RPMI8226 (cell line): ENCODE measurements around the gene SLC47A2.
A peak's percentile ranks its signal among the peaks of the same experiment; 100 is the strongest.
"Not testable (repeated sequence)": the region's sequence is repeated elsewhere in the genome, so short reads cannot be mapped to it uniquely, and the experiment has no call there.

Source experiments
- DNase-seq: peaks from one replicate; pipeline ENCODE4 v3.0.0-alpha.2; 2015

SLC47A2 gene, protein sequence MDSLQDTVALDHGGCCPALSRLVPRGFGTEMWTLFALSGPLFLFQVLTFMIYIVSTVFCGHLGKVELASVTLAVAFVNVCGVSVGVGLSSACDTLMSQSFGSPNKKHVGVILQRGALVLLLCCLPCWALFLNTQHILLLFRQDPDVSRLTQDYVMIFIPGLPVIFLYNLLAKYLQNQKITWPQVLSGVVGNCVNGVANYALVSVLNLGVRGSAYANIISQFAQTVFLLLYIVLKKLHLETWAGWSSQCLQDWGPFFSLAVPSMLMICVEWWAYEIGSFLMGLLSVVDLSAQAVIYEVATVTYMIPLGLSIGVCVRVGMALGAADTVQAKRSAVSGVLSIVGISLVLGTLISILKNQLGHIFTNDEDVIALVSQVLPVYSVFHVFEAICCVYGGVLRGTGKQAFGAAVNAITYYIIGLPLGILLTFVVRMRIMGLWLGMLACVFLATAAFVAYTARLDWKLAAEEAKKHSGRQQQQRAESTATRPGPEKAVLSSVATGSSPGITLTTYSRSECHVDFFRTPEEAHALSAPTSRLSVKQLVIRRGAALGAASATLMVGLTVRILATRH

DNA sequence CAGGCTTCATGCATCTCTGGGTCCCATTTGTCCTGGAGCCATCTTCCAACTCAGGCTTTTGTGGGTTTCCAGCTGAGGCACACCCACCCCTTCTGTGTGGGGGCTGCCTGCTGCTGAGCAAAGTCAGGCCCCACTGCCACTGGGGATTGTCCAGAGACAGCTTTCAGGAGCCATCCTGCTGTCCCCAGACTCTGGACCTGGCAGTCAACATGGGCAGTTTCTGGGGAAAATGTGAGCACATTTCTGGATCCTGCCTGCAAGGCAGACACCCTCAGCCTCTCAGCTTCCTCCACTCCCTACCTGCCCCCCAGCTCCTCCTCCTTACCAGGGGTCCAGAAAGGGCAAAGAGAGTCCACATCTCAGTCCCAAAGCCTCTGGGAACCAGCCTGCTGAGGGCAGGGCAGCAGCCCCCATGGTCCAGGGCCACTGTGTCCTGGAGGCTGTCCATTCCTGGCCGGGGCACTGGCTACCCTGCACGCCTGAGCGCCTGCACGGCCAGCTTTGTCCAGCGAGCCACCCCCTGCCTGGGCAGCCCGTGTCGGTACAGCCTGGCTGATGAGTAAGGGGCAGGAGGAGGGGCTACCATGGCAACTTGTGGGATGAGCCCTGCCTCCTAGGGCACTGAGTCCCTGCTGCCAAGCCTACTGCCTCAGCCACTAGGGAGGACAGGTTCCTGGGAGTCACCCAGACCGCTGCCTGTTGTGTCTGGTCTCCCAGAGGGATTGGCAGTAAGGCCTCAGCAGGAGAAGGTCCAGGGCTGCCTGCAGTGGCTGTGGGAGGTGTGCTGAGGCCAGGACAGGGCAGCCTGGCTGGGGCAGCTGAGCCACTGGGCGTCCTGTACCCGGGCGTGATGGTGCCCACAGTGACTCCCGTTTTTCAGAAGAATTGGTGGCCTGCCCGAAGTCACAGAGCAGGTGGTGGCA lies at the start of gene SLC47A2:
Gene SLC47A2 (minus strand): TSS at position 477 of the 923 bp plus-strand sequence. CDS start 29 bp downstream, at position 448.
- DNase-seq = no peak

DNA sequence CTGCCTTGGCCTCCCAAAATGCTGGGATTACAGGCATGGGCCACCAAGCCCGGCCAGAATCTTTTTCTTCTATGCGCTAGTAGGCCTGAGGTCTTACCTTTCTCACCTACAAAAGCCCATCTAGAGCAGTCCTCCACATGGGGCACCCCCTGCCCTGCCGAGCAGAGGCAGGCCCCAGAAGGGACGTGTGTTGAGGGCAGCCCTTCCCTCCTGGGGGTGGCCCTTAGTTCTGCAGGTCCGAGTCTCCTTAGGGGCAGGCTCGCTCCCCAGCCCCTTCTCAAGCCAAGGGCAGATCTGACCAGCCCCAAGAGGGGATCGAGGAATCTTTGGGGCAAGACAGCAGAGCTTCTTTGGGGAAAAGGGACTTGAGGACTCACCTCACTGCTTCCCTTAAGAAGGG lies 49.6 kb upstream of the SLC47A2 start:
- DNase-seq = no peak

DNA sequence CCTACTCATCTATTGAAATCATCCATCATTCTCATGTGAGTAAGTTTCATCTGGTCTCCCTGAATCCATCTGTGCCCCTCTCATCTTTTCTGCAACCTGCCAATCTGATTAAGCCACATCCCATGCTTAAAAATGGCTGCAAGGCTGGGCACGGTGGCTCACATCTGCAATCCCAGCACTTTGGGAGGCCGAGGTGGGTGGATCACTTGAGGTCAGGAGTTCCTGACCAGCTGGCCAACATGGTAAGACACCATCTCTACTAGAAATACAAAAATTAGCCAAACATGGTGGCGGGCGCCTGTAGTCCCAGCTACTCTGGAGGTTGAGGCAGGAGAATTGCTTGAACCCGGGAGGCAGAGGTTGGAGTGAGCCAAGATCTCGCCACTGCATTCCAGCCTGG lies 47.6 kb upstream of the SLC47A2 start:
- not testable (repeated sequence) for DNase-seq

GRCh38 chr17:19763416-19763815 lies 47.0 kb upstream of the SLC47A2 start:
- no peak for DNase-seq

DNA sequence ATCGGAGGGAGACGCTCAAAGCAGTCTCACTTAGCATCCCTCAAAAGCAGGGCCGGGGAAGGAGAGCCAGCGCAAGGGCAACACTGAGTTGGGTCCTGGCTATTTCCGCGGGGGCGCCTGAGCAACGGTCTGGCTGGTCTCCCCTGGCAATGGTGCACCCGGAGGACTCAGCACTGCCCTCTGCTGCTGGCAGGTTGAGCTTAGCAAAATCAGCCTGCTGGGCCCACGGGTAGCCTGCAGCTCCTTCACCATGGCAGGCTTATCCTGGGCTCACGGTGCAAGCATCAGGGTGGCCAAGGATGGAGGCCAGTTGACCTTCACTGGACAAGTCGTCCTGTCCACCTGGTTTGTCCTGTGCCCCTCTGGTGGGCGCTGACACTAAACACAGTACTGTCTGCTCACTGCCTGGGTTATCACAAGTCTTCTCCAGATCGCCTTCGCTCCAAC lies 46.2 kb upstream of the SLC47A2 start:
- DNase-seq = peak; percentile 56

- DNase-seq = no peak
Measured at GRCh38 chr17:19760746-19761145, 44.4 kb upstream of the SLC47A2 start.

DNA sequence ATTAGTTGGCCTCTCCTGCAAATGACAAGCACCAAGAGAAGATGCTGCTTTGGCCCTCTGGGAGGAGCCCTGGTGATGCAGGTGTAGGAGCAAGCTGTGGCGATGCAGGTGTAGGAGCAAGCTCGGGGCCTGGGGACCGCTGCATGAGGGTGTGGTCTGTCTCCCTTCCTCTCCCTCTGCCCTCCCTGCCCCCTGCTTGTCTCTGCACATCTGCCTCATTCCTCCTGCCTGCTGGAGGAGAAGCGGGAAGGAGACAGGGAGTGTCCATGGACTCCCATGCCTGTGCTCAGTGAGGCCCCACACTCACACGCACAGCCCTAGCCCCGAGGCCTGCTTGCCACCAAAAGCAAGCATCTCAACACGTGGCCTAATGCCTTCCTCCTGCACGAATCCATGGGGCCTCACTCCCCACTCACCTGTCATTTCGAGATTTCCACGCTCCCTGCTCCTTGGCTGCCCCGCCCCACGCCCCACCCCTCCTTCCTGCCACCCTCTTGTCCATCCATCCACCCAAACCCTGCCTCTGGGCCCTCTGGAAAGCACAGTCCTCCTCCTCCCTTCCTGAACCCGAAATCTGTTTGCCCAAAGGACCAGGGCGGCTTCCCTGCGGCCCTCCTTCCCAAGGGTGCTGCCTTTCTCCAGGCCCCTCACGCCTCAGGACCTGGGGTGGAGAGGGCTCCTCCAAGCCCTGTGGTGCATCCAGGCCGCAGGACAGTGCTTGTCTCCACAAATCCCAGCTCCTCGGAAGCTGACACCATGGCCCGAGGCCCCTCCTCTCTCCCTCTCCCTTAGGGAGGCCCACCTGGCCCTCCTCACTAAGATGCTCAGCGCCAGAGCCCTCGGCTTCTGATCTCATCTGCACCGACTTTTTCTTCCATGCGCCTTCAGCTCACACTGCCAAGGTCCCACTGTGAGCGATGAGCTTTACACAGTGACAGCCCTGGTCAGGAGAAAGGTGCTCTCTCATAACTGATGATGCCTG lies 43.5 kb upstream of the SLC47A2 start:
- DNase-seq = no peak

GRCh38 chr17:19757536-19758180 lies 41.3 kb upstream of the SLC47A2 start:
- no peak for DNase-seq

DNA sequence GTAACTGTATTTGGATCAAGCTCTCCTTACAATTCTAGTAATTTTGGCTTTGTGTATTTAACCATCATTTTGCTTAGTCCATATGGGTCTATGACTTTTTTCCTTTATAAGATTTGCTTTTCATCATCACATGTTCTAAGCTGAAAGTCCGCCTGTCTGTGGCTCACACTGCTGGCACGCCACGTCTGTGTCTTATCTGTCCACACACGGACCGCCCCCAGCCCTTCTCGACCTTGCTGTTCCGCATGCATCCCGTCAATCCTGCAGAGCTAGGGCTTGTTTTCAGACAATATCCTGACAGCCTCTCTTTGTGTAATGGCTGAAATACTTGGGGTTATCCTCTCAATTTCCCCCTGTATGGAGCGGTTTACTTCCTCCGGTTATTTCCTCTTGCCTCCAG lies 40.2 kb upstream of the SLC47A2 start:
- DNase-seq = no peak

DNA sequence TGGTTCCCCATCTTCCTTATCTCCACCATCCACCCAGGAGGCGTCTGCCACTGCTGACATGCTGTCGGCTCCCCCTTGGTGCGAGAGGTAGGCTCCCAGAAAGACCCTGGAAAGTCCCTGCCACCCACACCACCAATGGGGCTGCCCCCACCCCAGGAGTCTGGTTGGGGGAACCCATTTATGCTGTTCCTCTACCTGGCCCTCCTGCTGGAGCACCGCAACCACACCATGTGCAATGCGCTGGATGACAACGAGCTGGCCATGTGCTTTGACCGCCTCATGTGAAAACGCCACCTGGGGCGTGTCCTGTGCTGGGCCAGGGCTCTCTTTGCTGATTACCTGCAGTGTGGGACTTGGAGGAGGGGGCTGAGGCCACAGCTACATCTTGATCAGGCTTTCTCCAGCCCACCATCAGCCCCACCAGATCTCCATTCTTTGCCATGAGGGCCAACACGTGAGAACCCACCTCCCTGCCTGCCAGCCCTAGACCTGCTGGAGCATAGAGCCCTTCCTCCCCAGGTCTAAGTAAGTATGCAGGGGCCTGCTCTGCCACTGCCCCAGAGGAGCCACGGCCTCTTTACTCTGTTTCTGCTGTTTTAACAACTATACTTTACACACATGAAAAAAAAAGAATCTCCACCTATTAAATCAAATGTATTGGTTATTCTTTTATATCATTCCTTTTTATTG lies 39.6 kb upstream of the SLC47A2 start:
- DNase-seq = no peak

DNA sequence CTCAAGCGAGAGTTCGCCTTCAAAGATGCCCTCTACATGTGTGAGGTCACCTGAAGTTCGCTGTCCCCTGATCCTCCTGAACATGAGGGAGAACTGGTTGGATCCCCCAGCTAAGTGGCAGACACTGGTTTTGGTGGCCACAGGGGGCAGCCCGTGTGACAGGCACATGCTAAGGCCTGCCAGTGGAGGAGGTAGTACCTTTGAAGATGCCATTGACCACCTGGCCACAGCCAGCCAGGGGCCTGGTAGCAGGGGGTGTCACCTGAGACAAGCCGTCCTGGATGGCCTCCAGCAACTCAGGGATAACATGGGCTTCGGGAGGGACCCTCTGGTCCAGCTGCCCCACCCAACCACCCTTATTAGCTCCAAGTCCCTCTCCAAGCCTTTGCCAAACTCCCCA lies 39.0 kb upstream of the SLC47A2 start:
- no peak for DNase-seq

- DNase-seq = peak; percentile 36
Measured at GRCh38 chr17:19753661-19754463, 37.5 kb upstream of the SLC47A2 start.

DNA sequence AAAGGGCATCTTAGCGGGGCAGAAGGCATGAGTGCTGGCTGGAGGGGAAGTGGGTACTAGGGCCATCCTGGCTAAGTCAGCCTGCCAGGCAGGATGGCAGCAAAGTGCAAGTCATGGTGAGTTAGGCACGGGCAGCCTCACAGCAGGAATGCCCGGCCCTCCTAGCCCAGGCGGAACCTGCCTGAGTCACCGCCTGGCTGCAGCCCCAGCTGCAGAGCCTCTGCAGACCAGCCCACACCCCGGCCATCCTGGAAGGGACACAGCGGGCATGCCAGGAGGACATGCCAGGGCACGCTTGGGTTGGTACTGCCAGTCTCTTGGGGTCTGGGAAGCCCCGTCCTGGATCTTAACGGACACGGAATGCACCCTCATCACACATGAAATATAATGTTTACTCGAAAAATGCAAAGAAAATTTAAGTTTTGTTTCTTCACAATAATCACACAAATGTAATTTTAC lies 36.7 kb upstream of the SLC47A2 start:
- peak; percentile 19 for DNase-seq

GRCh38 chr17:19752216-19753050 lies 36.0 kb upstream of the SLC47A2 start:
- DNase-seq = no peak

DNA sequence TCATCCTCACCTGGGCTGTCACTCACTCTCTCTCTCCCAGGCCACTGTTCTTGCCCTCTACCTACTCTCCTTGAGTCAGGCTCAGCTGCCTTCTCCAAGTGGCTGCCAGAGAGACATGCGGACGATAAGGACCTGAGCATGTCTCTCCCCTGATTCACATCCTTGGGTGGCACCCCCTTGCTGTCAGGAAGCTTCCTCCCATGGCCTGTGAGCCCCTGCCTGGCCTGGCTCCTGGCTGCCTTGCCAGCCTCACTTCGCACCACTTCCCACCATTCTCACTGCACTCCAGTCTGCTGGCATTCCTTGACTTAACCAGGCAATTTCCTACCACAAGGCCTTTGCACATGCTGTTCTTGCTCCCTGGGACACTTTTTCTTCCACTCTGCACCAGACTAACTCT lies 34.5 kb upstream of the SLC47A2 start:
- DNase-seq = no peak

GRCh38 chr17:19750020-19750572 lies 33.7 kb upstream of the SLC47A2 start:
- no peak for DNase-seq

DNA sequence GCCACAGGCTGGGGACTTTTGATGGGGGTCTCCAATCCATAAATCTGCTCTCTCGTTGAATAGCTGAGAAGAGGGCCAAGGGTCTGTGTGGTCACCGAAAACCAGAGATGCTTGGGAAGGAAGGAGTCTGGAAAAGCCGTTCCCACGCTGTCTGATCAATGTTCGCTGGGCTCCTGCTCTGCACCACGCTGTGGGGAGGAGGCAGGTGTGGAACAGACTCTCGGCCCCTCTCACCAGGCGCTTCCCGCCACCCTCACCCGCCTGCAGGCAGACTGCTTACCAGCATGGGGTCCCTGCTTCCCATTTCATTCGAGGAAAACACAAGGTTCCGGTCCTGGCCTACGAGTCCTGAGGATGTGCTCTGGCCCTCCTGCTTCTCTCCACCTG lies 32.4 kb upstream of the SLC47A2 start:
- DNase-seq = no peak
